PC-3 (cell line): ENCODE measurements around the gene TMEM131L. TPM values are rescaled to one million over a fixed set of nuclear protein-coding genes. Genes with fewer than 3 reads are reported as not detected.

ENCODE experiments used
- ATAC-seq: fragments of 200-7000 bp; cut with Tn5 transposase; 2 replicates; pipeline ENCODE4 v1.9.1; 2020; ENCODE audit warnings: mild to moderate bottlenecking, moderate library complexity
- BruUV-seq: library from RNA; stranded (reverse); fragments of 400-500 nt; replicated peaks from 2 replicates; lab custom pipeline; 2021; lab: Mats Ljungman, UMichigan
- CTCF ChIA-PET: fragments of 300-600 bp; sonication (Branson Sonifier 250); formaldehyde crosslinking; loops from one replicate; lab custom pipeline; 2022; ENCODE audit warnings: antibody characterized with exemption; lab: Charles Lee
- POLR2A ChIA-PET: fragments of 300-600 bp; sonication (Branson Sonifier 250); formaldehyde crosslinking; loops from one replicate; lab custom pipeline; 2022; ENCODE audit warnings: antibody characterized with exemption; ENCODE audit not compliant: unreplicated experiment; lab: Charles Lee
- DNase-seq: peaks from one replicate; pipeline ENCODE4 v3.0.0-alpha.2; 2015
- H2AFZ ChIP-seq: fragments of 300-600 bp; sonication (generic); 2 replicates; pipeline ENCODE4 v1.6.0; 2016; ENCODE audit warnings: antibody characterized with exemption, low read length
- H3F3A ChIP-seq: fragments of 300-600 bp; sonication (generic); one replicate; pipeline ENCODE4 v1.6.0; 2017; ENCODE audit warnings: antibody characterized with exemption, low read length, control low read depth, mild to moderate bottlenecking; ENCODE audit not compliant: unreplicated experiment
- H3K27ac ChIP-seq: fragments of 300-600 bp; sonication (generic); 2 replicates; pipeline ENCODE4 v1.5.1; 2016; ENCODE audit warnings: mild to moderate bottlenecking, low read length
- H3K27me3 ChIP-seq: fragments of 300-600 bp; sonication (generic); 2 replicates; pipeline ENCODE4 v1.6.1; 2016; ENCODE audit warnings: low read length, mixed read lengths
- H3K36me3 ChIP-seq: fragments of 300-600 bp; sonication (generic); 2 replicates; pipeline ENCODE4 v1.6.1; 2016; ENCODE audit warnings: low read depth, mixed run types, low read length, mixed read lengths
- H3K4me1 ChIP-seq: fragments of 300-600 bp; sonication (generic); 2 replicates; pipeline ENCODE4 v1.5.1; 2016; ENCODE audit warnings: low read length; ENCODE audit not compliant: insufficient read depth
- H3K4me2 ChIP-seq: fragments of 300-600 bp; sonication (generic); 2 replicates; pipeline ENCODE4 v1.6.0; 2016; ENCODE audit warnings: low read length
- H3K4me3 ChIP-seq: fragments of 300-600 bp; sonication (generic); 2 replicates; pipeline ENCODE4 v1.5.1; 2016; ENCODE audit warnings: mild to moderate bottlenecking, low read length, mixed read lengths
- H3K79me2 ChIP-seq: fragments of 300-600 bp; sonication (generic); 2 replicates; pipeline ENCODE4 v1.6.1; 2017; ENCODE audit warnings: low read length, mixed read lengths
- H3K9ac ChIP-seq: fragments of 300-600 bp; sonication (generic); 2 replicates; pipeline ENCODE4 v1.6.0; 2016; ENCODE audit warnings: mild to moderate bottlenecking, low read length
- H3K9me2 ChIP-seq: fragments of 300-600 bp; sonication (generic); replicated peaks from 2 replicates; pipeline ENCODE4 v1.6.1; 2016; ENCODE audit warnings: mixed run types, low read length, mixed read lengths
- H3K9me3 ChIP-seq: fragments of 300-600 bp; sonication (generic); 2 replicates; pipeline ENCODE4 v1.6.1; 2016; ENCODE audit warnings: low read length, mixed read lengths
- H4K20me1 ChIP-seq: fragments of 300-600 bp; sonication (generic); 2 replicates; pipeline ENCODE4 v1.6.1; 2016; ENCODE audit warnings: low read length, mixed read lengths
- EZH2 ChIP-seq: fragments of 300-600 bp; sonication (generic); IDR thresholded peaks from one replicate; pipeline ENCODE4 v1.6.1; 2017; ENCODE audit warnings: antibody characterized with exemption, mild to moderate bottlenecking, low read length; ENCODE audit not compliant: unreplicated experiment
- EZH2phosphoT487 ChIP-seq: fragments of 300-600 bp; sonication (generic); IDR thresholded peaks from 2 replicates; pipeline ENCODE4 v1.6.1; 2018; ENCODE audit warnings: mild to moderate bottlenecking, antibody characterized with exemption, low read length, borderline replicate concordance
- intact Hi-C: fragments of 100-400 bp; cut with micrococcal nuclease; formaldehyde crosslinking; loops from 2 replicates; pipeline ENCODE4 v1.9.0; 2023
- total RNA-seq: library from RNA; depleted of rRNA; stranded (reverse); fragments of >200 nt; gene quantifications from 2 replicates; pipeline ENCODE4 v1.2.3, GENCODE V29; 2014
- TF ChIP-seq, protein P1 (sequence below): fragments of 300-600 bp; sonication (generic); conservative IDR thresholded peaks from 2 replicates; pipeline ENCODE4 v1.5.1; 2017; ENCODE audit warnings: antibody characterized with exemption, low read depth, mild to moderate bottlenecking, low read length

Gene TMEM131L
- total RNA-seq, 1 experiment from 2014 or later: 7.7 TPM

GRCh38 chr4:153651587-153651986, 185.4 kb downstream of the TMEM131L start:
- no peaks in the 10 kb centered on the region for H3K9me2 ChIP-seq
- H3K79me2 ChIP-seq: no peaks in the 10 kb centered on the region
- TF ChIP-seq EZH2 (no peak), EZH2phosphoT487 (no peak)
- TF ChIP-seq, protein P1, sequence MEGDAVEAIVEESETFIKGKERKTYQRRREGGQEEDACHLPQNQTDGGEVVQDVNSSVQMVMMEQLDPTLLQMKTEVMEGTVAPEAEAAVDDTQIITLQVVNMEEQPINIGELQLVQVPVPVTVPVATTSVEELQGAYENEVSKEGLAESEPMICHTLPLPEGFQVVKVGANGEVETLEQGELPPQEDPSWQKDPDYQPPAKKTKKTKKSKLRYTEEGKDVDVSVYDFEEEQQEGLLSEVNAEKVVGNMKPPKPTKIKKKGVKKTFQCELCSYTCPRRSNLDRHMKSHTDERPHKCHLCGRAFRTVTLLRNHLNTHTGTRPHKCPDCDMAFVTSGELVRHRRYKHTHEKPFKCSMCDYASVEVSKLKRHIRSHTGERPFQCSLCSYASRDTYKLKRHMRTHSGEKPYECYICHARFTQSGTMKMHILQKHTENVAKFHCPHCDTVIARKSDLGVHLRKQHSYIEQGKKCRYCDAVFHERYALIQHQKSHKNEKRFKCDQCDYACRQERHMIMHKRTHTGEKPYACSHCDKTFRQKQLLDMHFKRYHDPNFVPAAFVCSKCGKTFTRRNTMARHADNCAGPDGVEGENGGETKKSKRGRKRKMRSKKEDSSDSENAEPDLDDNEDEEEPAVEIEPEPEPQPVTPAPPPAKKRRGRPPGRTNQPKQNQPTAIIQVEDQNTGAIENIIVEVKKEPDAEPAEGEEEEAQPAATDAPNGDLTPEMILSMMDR: no peak
- BruUV-seq: no TSS peak
- DNase-seq (peak; percentile 28), ATAC-seq (no peak)
- intact Hi-C loops: loop anchor here (5.0 kb wide), 1 partner anchor 81 kb away; no protein-coding TSS in a partner anchor
- H3K4me1 ChIP-seq: peaks cover 26% of the 10 kb centered on the region
- H4K20me1 ChIP-seq: no peaks in the 10 kb centered on the region
- peaks cover 7% of the 10 kb centered on the region for H3F3A ChIP-seq
- H3K4me3 ChIP-seq: peak overlapping the region; percentile 24; the same call in 1 of the 2 replicates
- ChIA-PET POLR2A (no interaction called here), CTCF (no interaction called here)
- H3K27ac ChIP-seq: peak overlapping the region; percentile 83
- H2AFZ ChIP-seq: peak overlapping the region; percentile 77
- no peaks in the 10 kb centered on the region for H3K9me3 ChIP-seq
- peak overlapping the region; percentile 60 for H3K4me2 ChIP-seq
- H3K27me3 ChIP-seq: no peaks in the 10 kb centered on the region
- H3K36me3 ChIP-seq: no peaks in the 10 kb centered on the region
- H3K9ac ChIP-seq: peak overlapping the region; percentile 24; the same call in 1 of the 2 replicates

DNA sequence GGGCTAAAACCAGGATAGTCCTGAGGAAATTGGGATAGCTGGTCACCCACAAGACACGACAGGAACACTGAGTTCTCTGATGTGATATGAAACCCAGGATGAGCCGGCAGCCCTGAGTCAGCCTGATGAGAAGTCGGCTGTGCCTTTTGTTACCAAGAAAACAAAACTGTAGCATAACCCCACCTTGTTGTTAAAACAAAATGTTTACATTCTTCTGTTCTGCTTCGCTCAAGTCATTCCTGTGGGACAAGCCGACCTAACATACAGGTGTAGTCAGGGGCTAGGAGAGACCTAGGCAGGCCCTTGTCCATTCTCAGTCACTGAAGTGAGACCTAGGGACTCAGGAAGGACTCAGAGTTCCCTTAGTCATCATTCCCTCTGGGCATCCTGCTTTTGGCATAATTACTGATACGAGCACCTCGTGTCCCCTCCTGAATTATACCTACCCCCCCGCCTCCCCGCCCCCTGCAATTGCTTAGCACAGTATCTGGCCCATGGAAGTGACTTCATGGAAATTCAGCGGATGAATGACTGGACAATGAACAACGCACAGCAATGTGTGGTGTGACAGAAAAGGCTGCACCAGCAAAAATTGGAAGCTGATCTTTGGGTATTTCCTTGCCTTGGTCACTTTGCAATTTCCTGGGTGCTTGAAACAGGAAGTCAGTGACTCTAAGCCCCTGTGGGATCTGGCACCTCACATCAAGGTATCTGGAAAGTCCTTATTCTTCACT, 186.1 kb downstream of the TMEM131L start:
- peak overlapping the region; percentile 77 for H2AFZ ChIP-seq
- H3F3A ChIP-seq: peaks cover 7% of the 10 kb centered on the region
- peaks cover 26% of the 10 kb centered on the region for H3K4me1 ChIP-seq
- peak; percentile 77 for DNase-seq
- H3K9me2 ChIP-seq: no peaks in the 10 kb centered on the region
- H3K27ac ChIP-seq: peak overlapping the region; percentile 83
- H3K9ac ChIP-seq: peak overlapping the region; percentile 31
- TF ChIP-seq EZH2phosphoT487 (no peak), EZH2 (no peak)
- TF ChIP-seq, protein P1: no peak
- no TSS peak for BruUV-seq
- POLR2A ChIA-PET: interaction anchor here (0.7 kb wide), 1 partner anchor 10 kb away, joined by 11 read pairs; no protein-coding TSS in a partner anchor
- intact Hi-C loops: loop anchor here (5.0 kb wide), 1 partner anchor 80 kb away; no protein-coding TSS in a partner anchor
- H3K4me3 ChIP-seq: peak overlapping the region; percentile 24; the same call in 1 of the 2 replicates
- H3K36me3 ChIP-seq: no peaks in the 10 kb centered on the region
- no peaks in the 10 kb centered on the region for H3K79me2 ChIP-seq
- no peaks in the 10 kb centered on the region for H3K9me3 ChIP-seq
- CTCF ChIA-PET: no interaction called here
- H3K4me2 ChIP-seq: peak overlapping the region; percentile 60
- no peaks in the 10 kb centered on the region for H3K27me3 ChIP-seq
- ATAC-seq: peak; percentile 76
- no peaks in the 10 kb centered on the region for H4K20me1 ChIP-seq
